HepG2 (cell line): Measurements from ENCODE around the gene BTF3L4. TPM values are rescaled to one million over a fixed set of nuclear protein-coding genes. Genes with fewer than 3 reads are reported as not detected.

Experiments used
- BORCS8-MEF2B ChIP-seq: sonication (generic); formaldehyde crosslinking; IDR thresholded peaks from 2 replicates; pipeline ENCODE4 v1.8.0; 2022; ENCODE audit warnings: mild to moderate bottlenecking, missing genetic modification reagents
- CC2D1A ChIP-seq: sonication (generic); formaldehyde crosslinking; IDR thresholded peaks from 2 replicates; pipeline ENCODE4 v1.8.1; 2023; ENCODE audit warnings: mild to moderate bottlenecking, missing genetic modification reagents
- DNMT3B ChIP-seq: conservative IDR thresholded peaks from 2 replicates; pipeline ENCODE4 v1.6.1; 2016; ENCODE audit warnings: missing biosample characterization, control low read depth
- FIP1L1 ChIP-seq: fragments of 200-400 bp; formaldehyde crosslinking; IDR thresholded peaks from 2 replicates; pipeline ENCODE4 v1.6.1; 2018; ENCODE audit warnings: low read depth, mild to moderate bottlenecking, low read length, moderate library complexity, borderline replicate concordance; ENCODE audit not compliant: insufficient read depth
- HDAC1 ChIP-seq: sonication (generic); formaldehyde crosslinking; IDR thresholded peaks from 2 replicates; pipeline ENCODE4 v1.5.1; 2020; ENCODE audit warnings: mild to moderate bottlenecking, missing genetic modification reagents
- HDAC6 ChIP-seq: fragments of 200-600 bp; sonication (generic); IDR thresholded peaks from 2 replicates; pipeline ENCODE4 v1.7.0; 2017; ENCODE audit warnings: mild to moderate bottlenecking, antibody characterized with exemption, low read length, low read depth
- KAT2B ChIP-seq: fragments of 150-350 bp; IDR thresholded peaks from 2 replicates; pipeline ENCODE4 v1.6.1; 2014; ENCODE audit warnings: low read depth, low read length, borderline replicate concordance
- KLF15 ChIP-seq: sonication (generic); formaldehyde crosslinking; IDR thresholded peaks from 2 replicates; pipeline ENCODE4 v1.8.1; 2023; ENCODE audit warnings: borderline replicate concordance, mild to moderate bottlenecking, inconsistent platforms, missing genetic modification reagents, mixed read lengths
- MATR3 ChIP-seq: sonication (generic); formaldehyde crosslinking; IDR thresholded peaks from 2 replicates; pipeline ENCODE4 v1.4.0; 2020; ENCODE audit warnings: missing genetic modification reagents
- NFRKB ChIP-seq: fragments of 450-650 bp; IDR thresholded peaks from 2 replicates; pipeline ENCODE4 v1.6.1; 2017
- PCBP1 ChIP-seq: fragments of 200-400 bp; formaldehyde crosslinking; IDR thresholded peaks from 2 replicates; pipeline ENCODE4 v1.6.1; 2017; ENCODE audit warnings: mild to moderate bottlenecking, low read depth, low read length, borderline replicate concordance
- PITX1 ChIP-seq: sonication (generic); formaldehyde crosslinking; IDR thresholded peaks from 2 replicates; pipeline ENCODE4 v1.5.1; 2020; ENCODE audit warnings: mild to moderate bottlenecking, missing genetic modification reagents
- PLRG1 ChIP-seq: fragments of 450-650 bp; conservative IDR thresholded peaks from 2 replicates; pipeline ENCODE4 v1.6.1; 2016
- SALL1 ChIP-seq: sonication (generic); formaldehyde crosslinking; IDR thresholded peaks from 2 replicates; pipeline ENCODE4 v1.8.0; 2022; ENCODE audit warnings: mild to moderate bottlenecking, missing genetic modification reagents
- SRSF1 ChIP-seq: fragments of 200-400 bp; formaldehyde crosslinking; optimal IDR thresholded peaks from 2 replicates; pipeline ENCODE3; 2017; ENCODE audit warnings: mild to moderate bottlenecking, low read depth, low read length, moderate library complexity
- YEATS2 ChIP-seq: sonication (generic); formaldehyde crosslinking; IDR thresholded peaks from 2 replicates; pipeline ENCODE4 v1.4.0; 2020; ENCODE audit warnings: missing genetic modification reagents, borderline replicate concordance
- ZFP82 ChIP-seq: sonication (generic); formaldehyde crosslinking; IDR thresholded peaks from 2 replicates; pipeline ENCODE4 v1.5.1; 2020; ENCODE audit warnings: mild to moderate bottlenecking, missing genetic modification reagents, borderline replicate concordance
- ZFY ChIP-seq: sonication (generic); formaldehyde crosslinking; IDR thresholded peaks from 2 replicates; pipeline ENCODE4 v1.4.0; 2020; ENCODE audit warnings: missing genetic modification reagents
- ZNF136 ChIP-seq: sonication (generic); formaldehyde crosslinking; IDR thresholded peaks from 2 replicates; pipeline ENCODE4 v1.8.1; 2022; ENCODE audit warnings: low read depth, mild to moderate bottlenecking, moderate library complexity, missing genetic modification reagents
- ZNF430 ChIP-seq: sonication (generic); formaldehyde crosslinking; IDR thresholded peaks from 2 replicates; pipeline ENCODE4 v1.9.0; 2021; ENCODE audit warnings: mild to moderate bottlenecking, missing genetic modification reagents
- ZNF660 ChIP-seq: sonication (generic); formaldehyde crosslinking; IDR thresholded peaks from 2 replicates; pipeline ENCODE4 v1.5.1; 2020; ENCODE audit warnings: mild to moderate bottlenecking, low read depth, missing genetic modification reagents, borderline replicate concordance
- ZNF775 ChIP-seq: sonication (generic); formaldehyde crosslinking; IDR thresholded peaks from 2 replicates; pipeline ENCODE4 v1.4.0; 2020; ENCODE audit warnings: missing genetic modification reagents, mild to moderate bottlenecking, moderate library complexity, borderline replicate concordance
- ZSCAN21 ChIP-seq: sonication (generic); formaldehyde crosslinking; IDR thresholded peaks from 2 replicates; pipeline ENCODE4 v1.8.0; 2022; ENCODE audit warnings: mild to moderate bottlenecking, missing genetic modification reagents, moderate library complexity, borderline replicate concordance
- polyA plus RNA-seq, 8 experiments: library from polyadenylated mRNA; depleted of rRNA in 3 of 8; stranded (reverse) in 7 of 8; unstranded in 1 of 8; fragments of >200 nt; fragmentation: Illumina TruSeq in 4 of 8; extraction: Trizol in 4 of 8; gene quantifications; 2 replicates each; pipeline versions ENCODE4 v1.2.1 to v1.2.3, GENCODE V29; 2011 to 2016; ENCODE audit warnings: low read depth in 4 of 8, missing spikeins in 1 of 8, mixed read lengths in 1 of 8; ENCODE audit not compliant: insufficient read depth in 1 of 8
- total RNA-seq, 5 experiments: library from RNA; depleted of rRNA; stranded (reverse); fragments of >200 nt; fragmentation: Illumina TruSeq; extraction: Trizol; gene quantifications; 2 replicates each; pipeline ENCODE4 v1.2.3, GENCODE V29; 2016; ENCODE audit warnings: low read depth in 1 of 5
- TF ChIP-seq, protein P1 (sequence below): sonication (generic); formaldehyde crosslinking; IDR thresholded peaks from 2 replicates; pipeline ENCODE4 v1.8.1; 2023; ENCODE audit warnings: mild to moderate bottlenecking, missing genetic modification reagents
- TF ChIP-seq, protein P2 (sequence below): IDR thresholded peaks from 2 replicates; pipeline ENCODE4 v1.6.1; 2012; ENCODE audit warnings: low read depth, low read length, improper control_type of control experiment
- TF ChIP-seq, protein P3 (sequence below): fragments of 450-650 bp; IDR thresholded peaks from 2 replicates; pipeline ENCODE4 v1.6.1; 2016

The BTF3L4 gene
- total and polyA plus RNA-seq, 2 of the 13 experiments (the other 11 are each of a cell fraction or from before 2014, with no cell fraction given), result 59.0 to 74.3 TPM

DNA sequence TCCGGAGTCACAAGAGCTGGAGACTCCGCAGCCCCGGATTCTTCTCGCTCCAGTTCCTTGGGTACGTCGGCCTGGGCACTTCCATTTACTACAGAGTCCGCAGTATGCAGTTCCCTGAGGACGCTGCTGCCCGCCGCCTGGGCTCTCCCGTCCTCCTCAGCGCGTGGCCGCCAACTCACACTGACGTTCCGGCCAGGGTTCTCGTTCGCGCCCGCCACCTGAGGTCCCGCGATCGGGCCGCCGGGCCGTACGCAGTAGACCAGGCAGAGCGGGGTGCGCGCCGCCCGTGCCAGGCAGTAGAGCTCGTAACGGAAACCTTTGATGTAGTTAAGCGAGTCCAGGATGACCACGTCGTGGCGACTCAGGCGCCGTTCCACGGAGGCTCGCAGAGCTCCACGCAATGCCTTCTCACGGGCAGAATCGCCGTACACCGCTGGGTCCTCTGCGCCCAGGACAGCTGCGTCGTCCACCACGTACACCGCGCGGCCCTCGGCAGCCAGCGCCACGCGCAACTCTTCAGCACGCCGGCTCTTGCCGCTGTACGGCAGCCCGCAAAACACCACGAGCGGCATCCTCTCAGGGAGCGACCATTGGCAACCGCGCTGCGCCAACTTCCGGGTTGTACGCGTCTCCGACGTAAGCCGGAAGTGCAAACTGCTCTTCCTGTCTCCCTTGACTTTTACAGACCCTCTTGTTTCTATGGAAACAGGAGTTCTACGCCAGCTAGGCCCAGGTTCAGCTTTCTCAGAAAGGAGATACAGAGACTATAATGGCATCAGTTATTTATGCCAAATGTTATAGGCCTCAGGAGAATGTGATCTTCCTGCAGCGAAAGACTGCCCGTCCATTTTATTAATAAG is 22.7 kb upstream of the BTF3L4 start, which contains the start of gene KTI12 (continued):
- TF ChIP-seq, protein P1, sequence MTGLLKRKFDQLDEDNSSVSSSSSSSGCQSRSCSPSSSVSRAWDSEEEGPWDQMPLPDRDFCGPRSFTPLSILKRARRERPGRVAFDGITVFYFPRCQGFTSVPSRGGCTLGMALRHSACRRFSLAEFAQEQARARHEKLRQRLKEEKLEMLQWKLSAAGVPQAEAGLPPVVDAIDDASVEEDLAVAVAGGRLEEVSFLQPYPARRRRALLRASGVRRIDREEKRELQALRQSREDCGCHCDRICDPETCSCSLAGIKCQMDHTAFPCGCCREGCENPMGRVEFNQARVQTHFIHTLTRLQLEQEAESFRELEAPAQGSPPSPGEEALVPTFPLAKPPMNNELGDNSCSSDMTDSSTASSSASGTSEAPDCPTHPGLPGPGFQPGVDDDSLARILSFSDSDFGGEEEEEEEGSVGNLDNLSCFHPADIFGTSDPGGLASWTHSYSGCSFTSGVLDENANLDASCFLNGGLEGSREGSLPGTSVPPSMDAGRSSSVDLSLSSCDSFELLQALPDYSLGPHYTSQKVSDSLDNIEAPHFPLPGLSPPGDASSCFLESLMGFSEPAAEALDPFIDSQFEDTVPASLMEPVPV (CRISPR knock-in tag), result peak; percentile 93; the same call in 1 of the 2 replicates
- peak; percentile 82; the same call in 1 of the 2 replicates for TF ChIP-seq YEATS2
- TF ChIP-seq HDAC1, result peak; percentile 93
- TF ChIP-seq ZNF660 (CRISPR knock-in tag), result no peak
- TF ChIP-seq ZNF775, result no peak
- TF ChIP-seq NFRKB, result no peak
- no peak for TF ChIP-seq KAT2B
- TF ChIP-seq, protein P2, sequence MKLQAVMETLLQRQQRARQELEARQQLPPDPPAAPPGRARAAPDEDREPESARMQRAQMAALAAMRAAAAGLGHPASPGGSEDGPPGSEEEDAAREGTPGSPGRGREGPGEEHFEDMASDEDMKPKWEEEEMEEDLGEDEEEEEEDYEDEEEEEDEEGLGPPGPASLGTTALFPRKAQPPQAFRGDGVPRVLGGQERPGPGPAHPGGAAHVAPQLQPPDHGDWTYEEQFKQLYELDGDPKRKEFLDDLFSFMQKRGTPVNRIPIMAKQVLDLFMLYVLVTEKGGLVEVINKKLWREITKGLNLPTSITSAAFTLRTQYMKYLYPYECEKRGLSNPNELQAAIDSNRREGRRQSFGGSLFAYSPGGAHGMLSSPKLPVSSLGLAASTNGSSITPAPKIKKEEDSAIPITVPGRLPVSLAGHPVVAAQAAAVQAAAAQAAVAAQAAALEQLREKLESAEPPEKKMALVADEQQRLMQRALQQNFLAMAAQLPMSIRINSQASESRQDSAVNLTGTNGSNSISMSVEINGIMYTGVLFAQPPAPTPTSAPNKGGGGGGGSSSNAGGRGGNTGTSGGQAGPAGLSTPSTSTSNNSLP, result no peak
- peak; percentile 76 for TF ChIP-seq SALL1 (CRISPR knock-in tag)
- no peak for TF ChIP-seq HDAC6
- TF ChIP-seq PITX1, result 0 out of 2 replicates have a peak, but pooled peaks have one; percentile 30
- no peak for TF ChIP-seq MATR3 (CRISPR knock-in tag)
- no peak for TF ChIP-seq CC2D1A (CRISPR knock-in tag)
- TF ChIP-seq KLF15 (CRISPR knock-in tag), result no peak; the same call in 1 of the 2 replicates
- no peak for TF ChIP-seq PCBP1
- peak; percentile 86 for TF ChIP-seq BORCS8-MEF2B (CRISPR knock-in tag)
- TF ChIP-seq SRSF1, result no peak
- TF ChIP-seq PLRG1, result no peak
- no peak; the same call in 1 of the 2 replicates for TF ChIP-seq DNMT3B (CRISPR knock-in tag)
- TF ChIP-seq, protein P3, sequence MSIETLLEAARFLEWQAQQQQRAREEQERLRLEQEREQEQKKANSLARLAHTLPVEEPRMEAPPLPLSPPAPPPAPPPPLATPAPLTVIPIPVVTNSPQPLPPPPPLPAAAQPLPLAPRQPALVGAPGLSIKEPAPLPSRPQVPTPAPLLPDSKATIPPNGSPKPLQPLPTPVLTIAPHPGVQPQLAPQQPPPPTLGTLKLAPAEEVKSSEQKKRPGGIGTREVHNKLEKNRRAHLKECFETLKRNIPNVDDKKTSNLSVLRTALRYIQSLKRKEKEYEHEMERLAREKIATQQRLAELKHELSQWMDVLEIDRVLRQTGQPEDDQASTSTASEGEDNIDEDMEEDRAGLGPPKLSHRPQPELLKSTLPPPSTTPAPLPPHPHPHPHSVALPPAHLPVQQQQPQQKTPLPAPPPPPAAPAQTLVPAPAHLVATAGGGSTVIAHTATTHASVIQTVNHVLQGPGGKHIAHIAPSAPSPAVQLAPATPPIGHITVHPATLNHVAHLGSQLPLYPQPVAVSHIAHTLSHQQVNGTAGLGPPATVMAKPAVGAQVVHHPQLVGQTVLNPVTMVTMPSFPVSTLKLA, result peak; percentile 37; the same call in 1 of the 2 replicates
- TF ChIP-seq ZNF430 (CRISPR knock-in tag), result 0 out of 2 replicates have a peak, but pooled peaks have one; percentile 30
- TF ChIP-seq ZFY (CRISPR knock-in tag), result peak; percentile 78
- TF ChIP-seq FIP1L1, result no peak
- TF ChIP-seq ZNF136, result no peak
- TF ChIP-seq ZSCAN21 (CRISPR knock-in tag), result peak; percentile 62; the same call in 1 of the 2 replicates
- TF ChIP-seq ZFP82, result no peak
